H1 (cell line): Measurements from ENCODE around the gene PTPRE. TPM values are rescaled to one million over a fixed set of nuclear protein-coding genes. Genes with fewer than 3 reads are reported as not detected.

Experiments
- CTCF ChIA-PET: fragments of 300-600 bp; sonication (Branson Sonifier 250); formaldehyde crosslinking; loops from one replicate; lab custom pipeline; 2021; ENCODE audit not compliant: partially characterized antibody; lab: Charles Lee
- POLR2A ChIA-PET: fragments of 300-600 bp; sonication (Branson Sonifier 250); formaldehyde crosslinking; loops from one replicate; lab custom pipeline; 2021; ENCODE audit warnings: inconsistent platforms; ENCODE audit not compliant: partially characterized antibody; lab: Charles Lee
- DNase-seq, 2 experiments: peaks; one replicate each; pipeline versions ENCODE4 v3.0.0 to v3.0.0-alpha.2; 2010 to 2022; ENCODE audit warnings: low spot score in 2 of 2, low read depth in 1 of 2, mixed read lengths in 1 of 2
- FAIRE-seq: peaks from 2 replicates; lab custom pipeline; 2011; peaks lifted over from hg19 to GRCh38; lab: Jason Lieb, UNC
- H2AFZ ChIP-seq: 2 replicates; pipeline ENCODE4 v1.8.1; 2012; ENCODE audit warnings: low read length, inconsistent platforms
- H2AK5ac ChIP-seq: 2 replicates; pipeline ENCODE4 v1.6.1; 2013; ENCODE audit warnings: low read depth, low read length
- H2BK120ac ChIP-seq: replicated peaks from 2 replicates; pipeline ENCODE3; 2013; ENCODE audit warnings: low read depth, low read length, inconsistent platforms
- H2BK12ac ChIP-seq: 2 replicates; pipeline ENCODE4 v1.6.1; 2013; ENCODE audit warnings: low read depth, low read length
- H2BK15ac ChIP-seq: 2 replicates; pipeline ENCODE4 v1.6.1; 2013; ENCODE audit warnings: low read length
- H2BK20ac ChIP-seq: 2 replicates; pipeline ENCODE4 v1.6.1; 2013; ENCODE audit warnings: low read length
- H2BK5ac ChIP-seq: 2 replicates; pipeline ENCODE4 v1.6.1; 2013; ENCODE audit warnings: low read depth, low read length
- H3K14ac ChIP-seq: 2 replicates; pipeline ENCODE4 v1.6.1; 2013; ENCODE audit warnings: inconsistent platforms; ENCODE audit not compliant: insufficient read length
- H3K18ac ChIP-seq: 2 replicates; pipeline ENCODE4 v1.6.1; 2013; ENCODE audit warnings: low read length; ENCODE audit errors: extremely low read depth
- H3K23ac ChIP-seq: 2 replicates; pipeline ENCODE4 v1.6.1; 2013; ENCODE audit warnings: inconsistent platforms; ENCODE audit not compliant: insufficient read length
- H3K23me2 ChIP-seq: 2 replicates; pipeline ENCODE4 v1.6.1; 2013; ENCODE audit warnings: low read depth, low read length
- H3K27ac ChIP-seq: 2 replicates; pipeline ENCODE4 v1.6.1; 2011; ENCODE audit warnings: low read depth, low read length, inconsistent platforms
- H3K27me3 ChIP-seq, 4 experiments: replicated peaks in 1 of 4; 1 replicate in 1 of 4; 2 replicates in 3 of 4; pipeline versions ENCODE4 v1.6.1 to v1.8.1; 2011 to 2013; ENCODE audit warnings: low read length in 3 of 4, mild to moderate bottlenecking in 3 of 4, inconsistent platforms in 2 of 4, mixed read lengths in 2 of 4, moderate library complexity in 1 of 4; ENCODE audit not compliant: control insufficient read depth in 3 of 4, insufficient read depth in 3 of 4; ENCODE audit errors: extremely low read depth in 1 of 4
- H3K36me3 ChIP-seq, 4 experiments: 2 replicates each; pipeline versions ENCODE4 v1.6.1 to v1.8.1; 2011 to 2013; ENCODE audit warnings: mild to moderate bottlenecking in 4 of 4, low read length in 3 of 4, moderate library complexity in 2 of 4, control low read depth in 1 of 4, inconsistent platforms in 1 of 4; ENCODE audit not compliant: insufficient read depth in 4 of 4, control insufficient read depth in 2 of 4
- H3K4ac ChIP-seq: replicated peaks from 2 replicates; pipeline ENCODE3; 2013; ENCODE audit warnings: low read length, low read depth, mixed read lengths, inconsistent platforms; ENCODE audit not compliant: insufficient read length
- H3K4me1 ChIP-seq, 4 experiments: replicated peaks in 1 of 4; 1 replicate in 1 of 4; 2 replicates in 3 of 4; pipeline versions ENCODE4 v1.6.1 to v1.8.1; 2011 to 2013; ENCODE audit warnings: low read length in 3 of 4, inconsistent platforms in 2 of 4, mixed read lengths in 1 of 4; ENCODE audit not compliant: insufficient read depth in 4 of 4, control insufficient read depth in 3 of 4
- H3K4me2 ChIP-seq, 2 experiments: 2 replicates each; pipeline versions ENCODE4 v1.6.1 to v1.8.1; 2011 to 2013; ENCODE audit warnings: low read depth in 2 of 2, low read length in 2 of 2, control low read depth in 1 of 2, inconsistent platforms in 1 of 2, mild to moderate bottlenecking in 1 of 2; ENCODE audit not compliant: insufficient read depth in 1 of 2
- H3K4me3 ChIP-seq, 4 experiments: fragments of 200-600, 300-600 bp in 1 of 4; sonication (generic), shearing (Covaris generic), sonication (Bioruptor Twin) in 1 of 4; 2 replicates each; pipeline versions ENCODE4 v1.5.1 to v1.8.1; 2011 to 2016; ENCODE audit warnings: low read length in 4 of 4, low read depth in 3 of 4, control low read depth in 2 of 4, inconsistent platforms in 2 of 4, mild to moderate bottlenecking in 2 of 4, mixed read lengths in 1 of 4, moderate library complexity in 1 of 4; ENCODE audit not compliant: insufficient read depth in 2 of 4; ENCODE audit errors: extremely low read depth in 1 of 4
- H3K56ac ChIP-seq: replicated peaks from 2 replicates; pipeline ENCODE3; 2013; ENCODE audit warnings: low read depth, mild to moderate bottlenecking, mixed read lengths, low read length, inconsistent platforms; ENCODE audit not compliant: insufficient read length
- H3K79me1 ChIP-seq: 2 replicates; pipeline ENCODE4 v1.6.1; 2013; ENCODE audit warnings: low read depth, low read length, control low read depth
- H3K79me2 ChIP-seq, 2 experiments: 2 replicates each; pipeline versions ENCODE4 v1.6.1 to v1.8.1; 2012 to 2013; ENCODE audit warnings: low read length in 2 of 2, mild to moderate bottlenecking in 2 of 2, inconsistent platforms in 1 of 2; ENCODE audit not compliant: insufficient read depth in 2 of 2, control insufficient read depth in 1 of 2
- H3K9ac ChIP-seq, 4 experiments: replicated peaks in 1 of 4; 1 replicate in 1 of 4; 2 replicates in 3 of 4; pipeline versions ENCODE4 v1.6.1 to v1.8.1; 2011 to 2013; ENCODE audit warnings: low read depth in 3 of 4, low read length in 3 of 4, control low read depth in 2 of 4, mild to moderate bottlenecking in 2 of 4, moderate library complexity in 2 of 4, inconsistent platforms in 1 of 4; ENCODE audit errors: extremely low read depth in 1 of 4
- H3K9me3 ChIP-seq, 2 experiments: 2 replicates each; pipeline versions ENCODE4 v1.6.1 to v1.8.1; 2012 to 2013; ENCODE audit warnings: mild to moderate bottlenecking in 2 of 2, moderate library complexity in 2 of 2, control low read depth in 1 of 2, inconsistent platforms in 1 of 2, low read depth in 1 of 2, low read length in 1 of 2, mixed read lengths in 1 of 2; ENCODE audit not compliant: insufficient read depth in 2 of 2
- H4K20me1 ChIP-seq, 2 experiments: replicated peaks in 1 of 2; 2 replicates each; pipeline versions ENCODE3 to v1.8.1; 2011 to 2013; ENCODE audit warnings: inconsistent platforms in 2 of 2, low read length in 2 of 2, mild to moderate bottlenecking in 1 of 2; ENCODE audit not compliant: insufficient read depth in 2 of 2, control insufficient read depth in 1 of 2
- H4K5ac ChIP-seq: 2 replicates; pipeline ENCODE4 v1.6.1; 2013; ENCODE audit warnings: low read length, low read depth, mixed read lengths, inconsistent platforms; ENCODE audit not compliant: insufficient read length
- H4K8ac ChIP-seq: 2 replicates; pipeline ENCODE4 v1.8.0; 2013; ENCODE audit warnings: mild to moderate bottlenecking, moderate library complexity, low read length, inconsistent platforms; ENCODE audit not compliant: insufficient read depth; ENCODE audit errors: extremely low read depth
- H4K91ac ChIP-seq: replicated peaks from 2 replicates; pipeline ENCODE3; 2013; ENCODE audit warnings: low read length, mixed read lengths, inconsistent platforms; ENCODE audit not compliant: insufficient read length
- GABPA ChIP-seq: IDR thresholded peaks from 2 replicates; pipeline ENCODE4 v1.6.1; 2011; ENCODE audit warnings: mild to moderate bottlenecking, low read length, moderate library complexity, borderline replicate concordance; ENCODE audit not compliant: insufficient read depth
- SP2 ChIP-seq: IDR thresholded peaks from 2 replicates; pipeline ENCODE4 v1.6.1; 2012; ENCODE audit warnings: mild to moderate bottlenecking, low read length, inconsistent platforms
- WGBS, 2 experiments: shearing (Covaris generic) in 1 of 2; methylation state at CpG; one replicate each; pipeline versions ENCODE4 v1.1.6 to v1.1.7; 2013 to 2015; ENCODE audit warnings: low lambda C conversion rate in 2 of 2, mixed read lengths in 2 of 2, inconsistent platforms in 1 of 2, low coverage in 1 of 2, missing lambda C conversion rate in 1 of 2; ENCODE audit not compliant: insufficient replicate concordance in 2 of 2, insufficient coverage in 1 of 2, insufficient read length in 1 of 2; ENCODE audit errors: extremely low coverage in 1 of 2, missing lambda C conversion rate in 1 of 2; 5-methylcytosine and 5-hydroxymethylcytosine counted together
- polyA plus RNA-seq, 7 experiments: library from polyadenylated mRNA; depleted of rRNA in 3 of 7; stranded (reverse) in 5 of 7; unstranded in 2 of 7; fragments of >200 nt in 5 of 7; fragments of 200-250 nt in 2 of 7; gene quantifications; 1 replicate in 5 of 7; 2 replicates in 1 of 7; 4 replicates in 1 of 7; pipeline versions ENCODE4 v1.2.1 to v1.2.3, GENCODE V29; 2011 to 2013; ENCODE audit warnings: missing spikeins in 2 of 7, mixed read lengths in 2 of 7
- total RNA-seq: library from RNA; stranded (reverse); fragmentation: NEBNext Ultra II Directional; extraction: Animal tissue kit (Norgen Biotek cat#: 25700); gene quantifications from 2 replicates; pipeline ENCODE4 v1.2.1, GENCODE V29; 2021

PTPRE gene
- total and polyA plus RNA-seq, 2 of the 8 experiments (the other 6 are each of a cell fraction or from before 2014, with no cell fraction given): 0.33 to 0.54 TPM

GRCh38 chr10:128018691-128019090, 111.8 kb downstream of the PTPRE start:
- Histone ChIP-seq H3K9ac (no peak overlapping the region), H4K20me1 (no peaks in the 10 kb centered on the region), H3K79me1 (no peaks in the 10 kb centered on the region), H3K14ac (no peak overlapping the region), H3K4ac (no peak overlapping the region), H2BK15ac (no peak overlapping the region), H3K79me2 (no peaks in the 10 kb centered on the region), H3K36me3 (no peaks in the 10 kb centered on the region), H3K4me3 (no peak overlapping the region), H4K8ac (no peak overlapping the region), H2AK5ac (no peak overlapping the region), H3K27me3 (no peaks in the 10 kb centered on the region), H3K23me2 (0 out of 2 replicates have a peak, but pooled peaks cover 2% of the 10 kb centered on the region), H2BK12ac (no peak overlapping the region), H3K9me3 (no peaks in the 10 kb centered on the region), H2BK120ac (no peak overlapping the region), H3K18ac (no peak overlapping the region), H3K4me1 (0 out of 7 replicates have a peak, but pooled peaks cover 0 to 2% (median 0%) of the 10 kb centered on the region in 4 experiments), H3K4me2 (no peak overlapping the region), H4K5ac (no peak overlapping the region), H3K23ac (no peak overlapping the region), H4K91ac (no peak overlapping the region), H2BK5ac (no peak overlapping the region), H3K56ac (no peak overlapping the region), H2AFZ (no peak overlapping the region), H3K27ac (no peak overlapping the region), H2BK20ac (no peak overlapping the region)
- POLR2A ChIA-PET: no interaction called here
- WGBS, 2 experiments: 82% methylated on average over 2 of the region's 2 CpGs; no CpG with 5 or more reads in 1 of the 2 experiments
- DNase-seq: no peak
- no peak for FAIRE-seq
- CTCF ChIA-PET: interaction anchor here (1.3 to 3.3 kb wide), 3 partner anchors 17 to 112 kb away, joined by 3 to 12 read pairs (median 8); partner anchors contain the start of gene PTPRE
- no peak for TF ChIP-seq SP2
- TF ChIP-seq GABPA: no peak
